Hematopoietic multipotent progenitor cell treated with erythropoietin and hydrocortisone succinate and interleukin-3 and kit ligand, for 4 days (in vitro differentiated cells): Measurements from ENCODE around the gene CREB5.

Experiments
- DNase-seq: peaks from one replicate; pipeline ENCODE4 v3.0.0-alpha.2; 2015

The CREB5 gene

GRCh38 chr7:28836716-28837115 lies 424.4 kb downstream of the CREB5 start:
- no peak for DNase-seq

DNA sequence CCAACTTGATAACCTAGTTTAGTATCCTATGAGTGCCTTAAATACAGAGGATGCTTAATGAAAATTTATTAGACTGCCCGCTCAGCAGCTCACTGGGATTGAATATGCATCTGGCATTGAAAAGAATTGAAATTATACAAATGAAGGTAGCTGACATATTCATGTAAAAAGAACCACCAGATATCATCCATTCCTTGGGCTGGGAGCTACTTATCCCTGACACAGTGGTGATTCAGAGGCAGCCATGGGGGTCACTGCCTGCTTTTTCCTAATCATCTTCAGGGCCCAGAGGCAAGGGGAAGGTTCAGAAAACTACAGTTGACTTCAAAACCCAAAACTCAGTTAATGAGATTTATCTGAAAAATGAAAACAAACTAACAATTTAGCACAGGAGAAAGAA lies 424.9 kb downstream of the CREB5 start:
- no peak for DNase-seq

DNA sequence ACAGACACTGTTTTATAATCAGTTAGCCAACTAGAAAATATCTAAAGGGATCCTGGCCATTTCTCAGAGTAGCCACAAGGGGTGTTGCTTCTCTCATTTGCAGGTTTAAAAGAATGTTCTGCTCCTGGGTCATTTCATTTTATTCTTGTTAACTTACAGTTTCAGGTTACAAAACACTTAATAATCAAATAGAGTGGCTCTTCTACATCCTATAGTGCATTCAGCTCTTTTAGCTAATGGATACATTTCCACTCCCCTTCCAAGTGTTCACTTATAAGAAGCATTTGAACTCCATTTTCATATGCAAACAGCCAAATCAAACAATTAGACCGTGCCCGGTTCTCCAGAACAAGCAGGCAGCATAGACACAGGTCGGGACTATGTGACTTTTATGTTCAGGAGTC lies 428.3 kb downstream of the CREB5 start:
- peak; percentile 29 for DNase-seq

DNA sequence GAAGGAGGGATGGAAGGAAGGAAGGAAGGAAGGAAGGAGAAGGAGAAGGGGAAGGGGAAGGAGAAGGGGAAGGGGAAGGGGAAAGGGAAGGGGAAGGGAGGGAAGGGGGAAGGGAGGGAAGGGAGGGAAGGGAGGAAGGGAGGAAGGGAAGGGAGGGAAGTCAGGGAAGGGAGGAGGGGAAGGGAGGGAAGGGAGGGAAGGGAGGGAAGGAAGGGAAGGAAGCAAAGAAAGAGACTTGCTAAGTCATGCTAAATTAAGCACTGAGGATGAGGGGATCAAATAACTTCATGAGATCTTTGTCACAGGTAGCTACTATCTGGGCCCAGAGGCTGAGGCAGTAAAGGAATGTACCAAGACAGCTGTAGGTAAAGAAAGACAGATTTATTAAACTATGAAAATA lies 429.4 kb downstream of the CREB5 start:
- DNase-seq = no peak

- DNase-seq = no peak
These were observed 430.5 kb downstream of the CREB5 start for GRCh38 chr7:28842769-28843295.

DNA sequence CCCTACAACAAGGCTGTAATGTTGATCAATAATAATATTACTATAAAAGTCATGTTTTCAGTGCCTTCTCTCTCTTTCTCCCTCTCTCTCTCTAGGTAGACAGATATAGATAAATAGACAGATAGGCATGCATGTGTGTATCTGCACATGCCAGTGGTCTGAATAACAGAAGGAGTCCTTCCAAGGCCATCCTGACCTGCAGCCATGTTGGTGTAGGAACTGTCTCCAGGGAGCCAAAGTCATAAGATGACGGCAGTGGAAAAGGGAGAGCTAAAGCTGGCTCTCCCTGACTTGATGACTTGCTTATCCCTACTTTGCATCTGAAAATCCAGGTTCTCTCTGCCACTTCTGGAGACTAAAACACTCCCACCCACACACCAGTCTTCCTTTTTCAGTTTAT lies 432.8 kb downstream of the CREB5 start:
- DNase-seq = no peak

DNA sequence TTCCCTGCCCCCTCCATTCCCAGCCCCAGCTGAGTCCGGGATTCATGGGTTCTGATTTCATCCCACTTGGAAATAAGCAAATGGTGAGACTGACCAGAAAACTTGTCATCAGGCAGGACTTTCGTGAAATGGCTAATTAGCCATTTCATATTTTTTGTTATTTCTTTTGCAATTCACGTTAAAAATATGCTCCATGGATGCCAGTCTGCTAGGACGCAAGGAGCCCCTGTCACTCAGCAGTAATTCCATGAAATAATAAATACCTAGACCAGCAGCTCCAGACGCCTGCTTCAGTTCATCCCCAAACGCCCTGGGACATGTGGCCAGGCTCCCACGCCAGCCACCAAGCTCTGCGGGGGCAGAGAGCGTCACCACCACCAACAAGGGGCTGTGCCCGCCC lies 434.9 kb downstream of the CREB5 start:
- no peak for DNase-seq

GRCh38 chr7:28847681-28848080 lies 435.4 kb downstream of the CREB5 start:
- DNase-seq = no peak

- DNase-seq = no peak
These were observed 436.6 kb downstream of the CREB5 start for GRCh38 chr7:28848906-28849305.

GRCh38 chr7:28850699-28851098 lies 438.4 kb downstream of the CREB5 start:
- DNase-seq = no peak

DNA sequence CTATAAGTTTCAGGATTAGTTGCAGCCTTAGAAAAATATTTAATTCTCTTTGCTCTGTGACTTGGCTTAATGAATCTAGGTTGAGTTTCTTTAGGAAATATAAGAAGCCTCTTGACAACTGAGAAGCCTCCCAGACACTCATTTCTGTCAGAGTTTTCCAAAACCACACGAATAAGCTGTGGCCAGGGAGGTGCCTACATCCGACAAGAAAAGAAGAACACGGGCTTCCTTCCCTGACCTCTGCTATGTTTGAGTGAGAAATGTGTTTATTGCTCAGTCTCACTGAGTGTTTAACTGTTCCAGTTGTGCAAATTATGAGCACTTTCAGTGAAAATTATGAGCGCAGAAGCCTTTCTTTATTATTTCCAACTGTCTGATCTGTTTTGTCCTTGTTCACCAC lies 440.8 kb downstream of the CREB5 start:
- DNase-seq = peak; percentile 41

GRCh38 chr7:28853834-28854749 lies 441.8 kb downstream of the CREB5 start:
- peak; percentile 80 for DNase-seq

DNA sequence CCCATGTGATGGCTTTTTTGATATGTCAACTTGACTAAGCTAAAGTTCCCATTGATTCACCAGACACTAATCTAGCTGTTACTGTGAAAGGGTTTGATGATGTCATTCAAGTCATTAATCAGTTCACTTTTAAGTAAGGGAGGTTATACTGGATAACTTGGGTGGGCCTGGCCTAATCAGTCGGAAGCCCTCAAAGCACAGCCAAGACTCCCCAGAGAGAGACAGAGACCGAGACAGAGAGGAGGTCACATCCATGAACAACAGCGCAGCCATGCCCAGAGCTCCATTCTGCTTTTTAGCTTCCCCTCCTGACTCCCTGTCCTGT lies 442.4 kb downstream of the CREB5 start:
- DNase-seq = no peak

DNA sequence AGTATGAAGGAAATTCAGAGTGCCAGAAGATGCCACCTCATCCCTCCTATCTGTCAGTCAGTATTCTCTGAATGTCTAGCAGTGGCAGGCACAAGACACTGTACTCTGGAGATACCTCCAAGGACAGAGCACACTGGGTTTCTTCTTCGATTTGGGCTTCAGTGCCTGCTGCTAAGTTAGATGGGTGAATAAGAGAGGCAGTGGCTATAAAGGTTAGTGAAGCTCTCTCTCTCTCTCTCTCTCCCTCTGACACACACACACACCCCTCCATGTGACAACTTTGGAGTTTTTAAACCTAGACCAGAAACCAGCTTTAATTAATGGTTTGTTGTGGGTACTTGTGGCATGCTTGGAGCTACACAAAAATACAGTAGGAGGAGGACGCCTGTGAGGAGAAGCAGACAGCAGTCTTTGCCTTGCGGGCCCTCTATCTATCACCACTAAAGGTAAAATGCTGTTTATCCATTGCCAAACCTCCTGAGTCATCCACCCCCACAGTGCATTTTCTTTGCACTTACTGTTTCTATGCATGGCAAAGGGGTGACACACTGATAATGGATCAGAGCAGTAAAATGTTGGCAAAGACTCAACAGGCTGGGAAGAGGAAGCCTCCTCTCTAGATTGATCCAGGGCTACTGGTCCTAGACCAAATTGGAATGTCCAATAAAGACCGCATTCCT lies 443.4 kb downstream of the CREB5 start:
- DNase-seq = peak; percentile 31

- no peak for DNase-seq
These were observed 444.3 kb downstream of the CREB5 start for GRCh38 chr7:28856656-28857055.

DNA sequence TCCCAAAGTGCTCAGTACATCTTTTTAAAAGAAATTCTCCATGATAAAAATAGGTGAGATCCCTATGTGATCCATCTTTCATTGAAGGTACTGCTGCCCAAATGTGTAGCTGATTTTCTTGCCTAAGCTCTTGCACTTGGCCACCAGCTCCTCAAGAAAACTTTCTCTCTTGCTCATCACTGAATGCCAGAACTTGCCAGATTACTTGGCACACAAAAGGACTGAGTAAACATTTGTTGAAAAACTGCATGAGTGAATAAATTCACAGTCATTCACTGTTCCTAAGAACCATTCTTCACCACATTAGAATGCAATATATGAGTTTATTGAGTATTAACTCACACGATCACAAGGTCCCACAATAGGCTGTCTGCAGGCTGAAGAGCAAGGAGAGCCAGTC lies 445.9 kb downstream of the CREB5 start:
- DNase-seq = no peak

DNA sequence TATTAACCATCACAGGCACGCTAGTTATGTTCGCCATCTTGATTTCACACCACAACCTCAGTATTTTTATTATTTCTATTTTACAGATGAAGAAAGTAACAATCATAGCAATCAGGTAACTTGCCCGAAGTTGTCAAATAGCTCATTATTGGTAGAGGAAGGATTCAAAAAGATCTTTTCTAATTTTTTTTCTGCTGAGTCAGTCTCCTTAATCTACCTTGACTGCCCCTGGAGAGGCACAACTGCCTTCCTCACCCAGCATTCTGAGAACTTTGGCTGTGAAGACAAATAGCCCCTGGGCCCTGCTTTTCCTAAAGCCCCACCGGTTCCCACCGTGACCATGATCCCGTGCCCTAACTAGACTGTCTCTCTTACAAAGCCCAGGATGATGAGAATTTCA lies 446.6 kb downstream of the CREB5 start:
- no peak for DNase-seq

- no peak for DNase-seq
These were observed 449.5 kb downstream of the CREB5 start for GRCh38 chr7:28861825-28862224.

- no peak for DNase-seq
These were observed 450.4 kb downstream of the CREB5 start for GRCh38 chr7:28862595-28863272.

GRCh38 chr7:28865601-28866144 lies 453.4 kb downstream of the CREB5 start:
- DNase-seq = no peak

DNA sequence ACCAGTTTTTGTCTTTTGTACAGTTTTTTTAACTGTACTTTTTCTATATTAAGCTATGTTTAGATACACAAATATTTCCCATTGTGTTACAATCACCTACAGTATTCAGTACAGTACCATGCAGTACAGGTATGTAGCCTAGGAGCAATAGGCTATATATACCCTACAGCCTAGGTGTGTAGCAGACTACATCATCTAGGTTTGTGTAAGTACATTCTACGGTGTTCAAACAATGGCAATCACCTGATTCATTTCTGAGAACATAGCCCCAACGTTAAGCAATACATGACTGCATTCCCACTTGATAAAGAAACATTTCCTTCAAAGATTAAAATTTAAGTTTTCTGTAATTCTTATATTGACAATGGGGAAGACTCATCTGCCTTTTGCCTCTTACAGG lies 456.4 kb downstream of the CREB5 start:
- no peak for DNase-seq

- DNase-seq = no peak
These were observed 458.8 kb downstream of the CREB5 start for GRCh38 chr7:28871077-28871476.

DNA sequence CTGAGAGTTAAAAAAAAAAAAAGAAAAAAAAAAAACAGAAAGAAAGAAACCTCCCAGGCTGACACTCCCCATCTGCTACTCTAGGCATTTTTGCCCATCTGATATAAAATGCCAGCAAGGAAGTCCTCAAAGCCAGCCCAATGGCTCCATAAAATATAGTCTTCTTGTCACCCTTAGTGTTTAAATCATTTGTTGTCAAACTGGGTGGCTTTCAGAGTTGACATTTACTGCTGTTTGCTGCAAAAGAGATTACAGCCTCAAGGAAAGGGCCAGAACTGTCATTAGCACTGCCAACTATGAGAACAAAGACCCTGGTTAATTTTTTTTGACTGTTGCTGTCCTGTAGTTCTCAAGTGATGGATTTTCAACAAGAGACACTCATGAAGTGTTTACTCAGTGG lies 459.3 kb downstream of the CREB5 start:
- DNase-seq = no peak
